ENCODE data around the gene TMEM80. TPM values are rescaled to one million over a fixed set of nuclear protein-coding genes. Genes with fewer than 3 reads are reported as not detected.
A peak's percentile ranks its signal among the peaks of the same experiment; 100 is the strongest.

The TMEM80 gene
- total RNA-seq, 1 experiment from 2014 or later, result 45.2 TPM

- ChIA-PET CTCF (interaction anchor here (0.6 to 1.1 kb wide), 2 partner anchors 143 to 359 kb away, joined by 3 to 8 read pairs; no protein-coding TSS in a partner anchor), POLR2A (interaction anchor here (0.7 to 0.8 kb wide), 2 partner anchors 9 to 14 kb away, joined by 4 to 7 read pairs; no protein-coding TSS in a partner anchor)
- Histone ChIP-seq H3K4me3 (ENCODE audit: low read depth in 2 of 2, low read length in 2 of 2) (peak overlapping the region; percentile 75 to 78; a peak in 3 of 4 replicates), H3K27me3 (ENCODE audit: control insufficient read depth, insufficient read depth, low read length) (no peaks in the 10 kb centered on the region), H3K36me3 (ENCODE audit: control insufficient read depth, insufficient read depth, low read length) (no peaks in the 10 kb centered on the region), H3K27ac (ENCODE audit: low read length) (peak overlapping the region; percentile 96), H3K9me3 (ENCODE audit: control insufficient read depth, insufficient read depth, low read depth, low read length) (no peaks in the 10 kb centered on the region), H3K4me1 (ENCODE audit: control insufficient read depth, insufficient read depth, low read length) (peaks cover 48% of the 10 kb centered on the region)
- intact Hi-C loops (cut with micrococcal nuclease; ENCODE audit: unreplicated experiment) (loop anchor here (2.0 kb wide), 1 partner anchor 67 kb away; no protein-coding TSS in a partner anchor), in situ Hi-C loops (cut with HindIII; ENCODE audit: low pct_unique_long_range_greater_than_20kb, low sequenced_read_pairs) (no loop called here)
- BruUV-seq (replicated peaks), result no TSS peak
- DNase-seq (ENCODE audit: low read depth, low spot score) (no peak), ATAC-seq (no peak)
- no peak for TF ChIP-seq TCF7L2 (IDR thresholded peaks at IDR 0.05; ENCODE audit: low read depth, low read length)
- TF ChIP-seq POLR2AphosphoS5 (IDR thresholded peaks at IDR 0.05; ENCODE audit: low read depth, low read length), result no peak
- TF ChIP-seq SIN3A (IDR thresholded peaks at IDR 0.05; ENCODE audit: borderline replicate concordance, insufficient read depth, low read depth, low read length), result no peak
- no peak for TF ChIP-seq REST (IDR thresholded peaks at IDR 0.05; ENCODE audit: insufficient read depth in 1 of 2, low read depth in 2 of 2, low read length in 1 of 2)
- no peak for TF ChIP-seq CTCF (IDR thresholded peaks at IDR 0.05)
These were observed 2.2 kb downstream of the TMEM80 start for GRCh38 chr11:697811-698311.

- in situ Hi-C loops (cut with HindIII; ENCODE audit: low pct_unique_long_range_greater_than_20kb, low sequenced_read_pairs), result no loop called here
- Histone ChIP-seq H3K4me1 (ENCODE audit: control insufficient read depth, insufficient read depth, low read length) (peaks cover 48% of the 10 kb centered on the region), H3K36me3 (ENCODE audit: control insufficient read depth, insufficient read depth, low read length) (no peaks in the 10 kb centered on the region)
These were observed 3.0 kb downstream of the TMEM80 start for GRCh38 chr11:698493-699115.

More at GRCh38 chr11:698493-699115, 3.0 kb downstream of the TMEM80 start:
- ChIA-PET POLR2A (interaction anchor here (0.6 to 0.8 kb wide), 2 partner anchors 13 to 28 kb away, joined by 7 to 12 read pairs; no protein-coding TSS in a partner anchor), CTCF (no interaction called here)
- DNase-seq (ENCODE audit: low read depth, low spot score) (no peak), ATAC-seq (no peak)
- Histone ChIP-seq H3K27ac (ENCODE audit: low read length) (peak overlapping the region; percentile 96), H3K4me3 (ENCODE audit: low read depth in 2 of 2, low read length in 2 of 2) (no peak overlapping the region), H3K9me3 (ENCODE audit: control insufficient read depth, insufficient read depth, low read depth, low read length) (no peaks in the 10 kb centered on the region), H3K27me3 (ENCODE audit: control insufficient read depth, insufficient read depth, low read length) (no peaks in the 10 kb centered on the region)
- BruUV-seq (replicated peaks), result no TSS peak
- peak; percentile 72 for TF ChIP-seq TCF7L2 (IDR thresholded peaks at IDR 0.05; ENCODE audit: low read depth, low read length)
- TF ChIP-seq POLR2AphosphoS5 (IDR thresholded peaks at IDR 0.05; ENCODE audit: low read depth, low read length), result no peak
- TF ChIP-seq SIN3A (IDR thresholded peaks at IDR 0.05; ENCODE audit: borderline replicate concordance, insufficient read depth, low read depth, low read length), result no peak
- intact Hi-C loops (cut with micrococcal nuclease; ENCODE audit: unreplicated experiment), result no loop called here
